ENCODE measurements around the gene DUS4L.

DNA sequence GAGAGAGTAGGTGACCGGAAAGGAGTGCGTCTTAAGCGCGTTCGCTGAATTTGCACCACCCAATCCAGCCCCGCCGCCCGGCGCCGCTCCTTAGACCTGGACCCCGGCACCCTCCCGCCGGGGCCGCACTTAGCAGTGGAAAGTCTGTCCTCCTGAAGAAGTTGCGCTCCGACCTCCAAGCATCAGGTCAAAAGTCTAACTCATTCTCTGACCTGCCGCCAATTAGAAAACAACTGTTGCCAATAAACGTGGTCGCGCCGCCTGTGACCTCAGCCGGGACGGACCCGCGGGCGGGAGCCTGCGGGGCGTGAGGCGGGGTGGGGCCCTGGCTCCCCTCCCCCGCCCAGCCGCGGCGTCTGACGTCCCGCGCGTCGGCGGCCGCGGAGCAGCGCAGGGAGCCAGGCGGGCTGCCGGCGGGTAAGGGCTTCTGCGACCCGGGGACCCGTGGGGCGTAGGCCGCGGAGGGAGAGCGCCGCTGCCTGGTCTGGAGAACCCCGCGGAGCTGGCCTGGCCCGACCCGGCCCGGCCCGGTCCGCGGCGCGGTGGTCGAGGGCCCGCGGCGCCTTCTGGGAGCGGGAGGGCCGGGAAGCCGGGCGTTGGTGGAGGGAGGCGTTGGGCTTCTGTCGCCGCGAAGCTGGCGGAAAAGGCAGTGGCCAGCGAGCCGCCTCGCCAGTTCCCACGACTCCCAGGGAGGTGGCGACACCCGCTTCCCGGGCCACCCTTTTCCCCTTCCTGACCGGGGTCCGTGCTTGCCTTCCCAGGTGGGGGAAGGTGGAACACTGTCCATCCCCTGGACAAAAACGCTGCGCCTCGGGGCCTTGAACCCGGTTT is 16.3 kb downstream of the DUS4L start, which contains the start of gene BCAP29:
- TF ChIP-seq, protein P1, sequence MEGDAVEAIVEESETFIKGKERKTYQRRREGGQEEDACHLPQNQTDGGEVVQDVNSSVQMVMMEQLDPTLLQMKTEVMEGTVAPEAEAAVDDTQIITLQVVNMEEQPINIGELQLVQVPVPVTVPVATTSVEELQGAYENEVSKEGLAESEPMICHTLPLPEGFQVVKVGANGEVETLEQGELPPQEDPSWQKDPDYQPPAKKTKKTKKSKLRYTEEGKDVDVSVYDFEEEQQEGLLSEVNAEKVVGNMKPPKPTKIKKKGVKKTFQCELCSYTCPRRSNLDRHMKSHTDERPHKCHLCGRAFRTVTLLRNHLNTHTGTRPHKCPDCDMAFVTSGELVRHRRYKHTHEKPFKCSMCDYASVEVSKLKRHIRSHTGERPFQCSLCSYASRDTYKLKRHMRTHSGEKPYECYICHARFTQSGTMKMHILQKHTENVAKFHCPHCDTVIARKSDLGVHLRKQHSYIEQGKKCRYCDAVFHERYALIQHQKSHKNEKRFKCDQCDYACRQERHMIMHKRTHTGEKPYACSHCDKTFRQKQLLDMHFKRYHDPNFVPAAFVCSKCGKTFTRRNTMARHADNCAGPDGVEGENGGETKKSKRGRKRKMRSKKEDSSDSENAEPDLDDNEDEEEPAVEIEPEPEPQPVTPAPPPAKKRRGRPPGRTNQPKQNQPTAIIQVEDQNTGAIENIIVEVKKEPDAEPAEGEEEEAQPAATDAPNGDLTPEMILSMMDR (IDR thresholded peaks at IDR 0.05; ENCODE audit: borderline replicate concordance, extremely low read depth, low read length, poor library complexity, severe bottlenecking), result peak; percentile 31
- no peak for TF ChIP-seq EZH2 (IDR thresholded peaks at IDR 0.05; ENCODE audit: borderline replicate concordance, low read depth, low read length, severe bottlenecking)
